Prostate gland (tissue), 2 donors: ENCODE measurements around the gene SGSM2. TPM values are rescaled to one million over a fixed set of nuclear protein-coding genes. Genes with fewer than 3 reads are reported as not detected.

Experiments used
- DNase-seq: peaks from one replicate; pipeline ENCODE4 v3.0.0-alpha.2; 2019; ENCODE audit warnings: low spot score
- H3K27ac ChIP-seq, 2 donors: fragments of 200-600 bp; sonication (generic); 2 replicates each; pipeline ENCODE4 v1.5.1; 2017 to 2019
- H3K27me3 ChIP-seq: fragments of 200-600 bp; sonication (generic); replicated peaks from 2 replicates; pipeline ENCODE4 v1.5.1; 2019; ENCODE audit not compliant: insufficient read depth
- H3K36me3 ChIP-seq, 2 donors: fragments of 200-600 bp; sonication (generic); 1 replicate in 1 of 2; 2 replicates in 1 of 2; pipeline versions ENCODE4 v1.5.1 to v1.8.1; 2017 to 2019
- H3K4me1 ChIP-seq: fragments of 200-600 bp; sonication (generic); replicated peaks from 2 replicates; pipeline ENCODE4 v1.5.1; 2019
- H3K4me3 ChIP-seq, 2 donors: fragments of 200-600 bp; sonication (generic); 2 replicates each; pipeline ENCODE4 v1.5.1; 2017 to 2019
- H3K9me3 ChIP-seq: fragments of 200-600 bp; sonication (generic); 2 replicates; pipeline ENCODE4 v1.5.1; 2017
- POLR2A ChIP-seq: fragments of 450-650 bp; IDR thresholded peaks from one replicate; pipeline ENCODE4 v1.6.1; 2016; ENCODE audit warnings: antibody characterized with exemption, mild to moderate bottlenecking
- POLR2AphosphoS5 ChIP-seq: sonication (generic); formaldehyde crosslinking; IDR thresholded peaks from one replicate; pipeline ENCODE4 v1.6.1; 2017; ENCODE audit warnings: antibody characterized with exemption
- WGBS: methylation state at CpG from one replicate; pipeline ENCODE4 v1.1.5; 2018; 5-methylcytosine and 5-hydroxymethylcytosine counted together
- intact Hi-C: fragments of 100-400 bp; cut with DNase I; formaldehyde crosslinking; loops from one replicate; pipeline ENCODE4 v1.14.2; 2022
- total RNA-seq, 2 donors: library from RNA; depleted of rRNA; stranded (reverse); fragments of >200 nt; gene quantifications; one replicate each; pipeline ENCODE4 v1.1.0, GENCODE V29; 2016
- TF ChIP-seq, protein P1 (sequence below), 4 experiments: fragments of 200-600 bp in 2 of 4; fragments of 450-650 bp in 2 of 4; sonication (generic) in 2 of 4; IDR thresholded peaks; 1 replicate in 3 of 4; 2 replicates in 1 of 4; pipeline ENCODE4 v1.5.1; 2016 to 2019; ENCODE audit warnings: antibody characterized with exemption in 4 of 4, mild to moderate bottlenecking in 2 of 4, moderate library complexity in 2 of 4

The SGSM2 gene
- total RNA-seq, 2 donors from 2014 or later, result 118 to 172 TPM

DNA sequence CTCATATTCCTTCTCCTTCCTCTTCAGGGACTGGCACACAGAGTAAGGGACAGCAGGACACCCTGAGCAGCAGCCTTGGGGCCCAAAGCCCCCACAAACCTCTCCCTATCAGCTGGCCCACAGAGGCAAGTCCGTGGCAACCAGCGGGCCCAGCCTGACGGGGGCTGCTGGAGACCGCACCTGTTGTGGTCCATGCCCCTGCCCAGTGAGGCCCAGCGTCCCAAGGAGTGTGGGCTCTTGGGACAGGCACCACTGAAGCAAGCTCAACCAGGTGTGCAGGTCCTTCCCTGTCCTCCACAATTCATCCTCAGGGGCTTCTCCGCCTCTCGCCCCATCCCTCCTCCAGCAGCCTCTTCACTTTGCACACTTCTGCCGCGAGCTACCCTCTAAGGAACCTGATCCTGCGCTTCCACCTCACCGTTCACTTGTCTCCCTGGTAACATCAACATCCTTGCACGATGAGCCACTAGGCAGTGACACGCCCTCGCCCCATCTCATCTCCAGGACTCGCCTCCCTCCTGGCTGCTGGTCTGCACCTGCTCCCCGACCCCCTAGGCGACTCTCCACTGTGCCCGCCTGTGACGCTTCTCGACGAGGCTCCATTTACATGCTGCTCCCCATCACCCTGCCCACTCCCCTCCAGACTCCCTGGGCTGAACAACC lies 50.9 kb downstream of the SGSM2 start:
- TF ChIP-seq POLR2AphosphoS5, result no peak
- TF ChIP-seq POLR2A, result no peak
- TF ChIP-seq, protein P1, sequence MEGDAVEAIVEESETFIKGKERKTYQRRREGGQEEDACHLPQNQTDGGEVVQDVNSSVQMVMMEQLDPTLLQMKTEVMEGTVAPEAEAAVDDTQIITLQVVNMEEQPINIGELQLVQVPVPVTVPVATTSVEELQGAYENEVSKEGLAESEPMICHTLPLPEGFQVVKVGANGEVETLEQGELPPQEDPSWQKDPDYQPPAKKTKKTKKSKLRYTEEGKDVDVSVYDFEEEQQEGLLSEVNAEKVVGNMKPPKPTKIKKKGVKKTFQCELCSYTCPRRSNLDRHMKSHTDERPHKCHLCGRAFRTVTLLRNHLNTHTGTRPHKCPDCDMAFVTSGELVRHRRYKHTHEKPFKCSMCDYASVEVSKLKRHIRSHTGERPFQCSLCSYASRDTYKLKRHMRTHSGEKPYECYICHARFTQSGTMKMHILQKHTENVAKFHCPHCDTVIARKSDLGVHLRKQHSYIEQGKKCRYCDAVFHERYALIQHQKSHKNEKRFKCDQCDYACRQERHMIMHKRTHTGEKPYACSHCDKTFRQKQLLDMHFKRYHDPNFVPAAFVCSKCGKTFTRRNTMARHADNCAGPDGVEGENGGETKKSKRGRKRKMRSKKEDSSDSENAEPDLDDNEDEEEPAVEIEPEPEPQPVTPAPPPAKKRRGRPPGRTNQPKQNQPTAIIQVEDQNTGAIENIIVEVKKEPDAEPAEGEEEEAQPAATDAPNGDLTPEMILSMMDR (IDR thresholded peaks at IDR 0.05), result no peak
- intact Hi-C loops, result no loop called here
- 87% methylated on average over 21 of the region's 21 CpGs for WGBS
- H3K27ac ChIP-seq, result no peak overlapping the region
- H3K36me3 ChIP-seq, result peaks cover 10 to 12% of the 10 kb centered on the region in 2 donors
- H3K4me3 ChIP-seq, result no peak overlapping the region
- peaks cover 20% of the 10 kb centered on the region for H3K4me1 ChIP-seq
- H3K27me3 ChIP-seq, result no peaks in the 10 kb centered on the region
- no peak for DNase-seq
- H3K9me3 ChIP-seq, result no peaks in the 10 kb centered on the region

DNA sequence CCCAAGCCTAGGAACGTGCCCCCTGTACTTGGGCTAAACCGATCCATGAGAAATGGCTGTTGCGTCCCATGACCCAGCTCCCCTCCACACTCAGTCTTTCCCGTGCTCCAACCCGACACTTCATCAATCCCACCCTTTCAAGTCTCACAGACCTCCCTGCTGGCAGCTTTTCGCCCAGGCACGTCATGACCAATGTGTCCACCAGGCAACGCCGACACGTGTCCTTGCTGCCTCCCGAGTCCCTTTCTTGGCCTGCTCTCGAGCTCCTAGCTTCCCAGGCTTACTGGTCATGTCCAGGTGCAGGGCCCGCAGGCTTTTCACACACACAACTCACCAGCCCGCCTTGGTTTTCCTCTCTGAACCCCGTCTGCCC lies 51.4 kb downstream of the SGSM2 start:
- intact Hi-C loops, result no loop called here
- Histone ChIP-seq H3K27me3 (no peaks in the 10 kb centered on the region), H3K4me1 (peaks cover 15% of the 10 kb centered on the region), H3K9me3 (no peaks in the 10 kb centered on the region), H3K27ac (no peak overlapping the region), H3K36me3 (peaks cover 10 to 12% of the 10 kb centered on the region in 2 donors), H3K4me3 (no peak overlapping the region)
- 84% methylated on average over 15 of the region's 15 CpGs for WGBS
- no peak for DNase-seq
- TF ChIP-seq POLR2A (no peak), POLR2AphosphoS5 (no peak)
- TF ChIP-seq, protein P1 (IDR thresholded peaks at IDR 0.05), result no peak

DNA sequence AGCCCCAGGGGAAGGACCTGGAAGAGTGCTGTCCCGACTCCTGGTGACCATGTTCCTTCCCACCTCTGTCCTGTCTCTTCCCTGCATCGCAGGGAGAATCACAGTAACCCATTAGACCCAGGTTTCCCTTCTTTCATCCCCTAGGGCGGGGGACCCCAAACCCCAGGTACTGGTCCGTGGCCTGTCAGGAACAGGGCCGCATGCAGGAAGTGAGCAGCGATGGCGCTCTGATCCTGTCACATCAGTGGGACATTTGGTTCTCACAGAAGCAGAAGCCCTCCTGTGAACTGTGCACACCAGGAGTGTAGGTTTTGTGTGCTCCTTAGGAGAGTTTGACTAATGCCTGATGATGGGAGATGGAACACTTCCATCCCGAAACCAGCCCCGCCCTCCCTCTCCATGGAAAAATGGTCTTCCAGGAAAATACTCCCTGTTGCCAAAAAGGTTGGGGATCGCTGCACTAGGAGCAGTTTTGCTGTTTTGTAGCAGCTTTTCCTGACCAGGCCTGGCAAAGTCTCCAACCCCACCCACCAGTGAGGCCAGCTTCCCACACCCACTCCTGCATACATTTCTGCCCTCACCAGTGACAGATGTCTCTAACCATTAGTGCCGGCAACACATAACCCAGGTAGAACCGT lies 53.0 kb downstream of the SGSM2 start:
- TF ChIP-seq, protein P1 (IDR thresholded peaks at IDR 0.05), result no peak
- TF ChIP-seq POLR2AphosphoS5 (no peak), POLR2A (no peak)
- H3K27me3 ChIP-seq, result no peaks in the 10 kb centered on the region
- no peak overlapping the region for H3K4me3 ChIP-seq
- DNase-seq, result no peak
- H3K27ac ChIP-seq, result no peak overlapping the region
- H3K9me3 ChIP-seq, result no peaks in the 10 kb centered on the region
- H3K36me3 ChIP-seq, result peaks cover 10 to 12% of the 10 kb centered on the region in 2 donors
- intact Hi-C loops, result loop anchor here (10.0 kb wide), 1 partner anchor 336 kb away; the partner anchor contains the start of gene HIC1
- 76% methylated on average over 12 of the region's 12 CpGs for WGBS
- H3K4me1 ChIP-seq, result peaks cover 23% of the 10 kb centered on the region

DNA sequence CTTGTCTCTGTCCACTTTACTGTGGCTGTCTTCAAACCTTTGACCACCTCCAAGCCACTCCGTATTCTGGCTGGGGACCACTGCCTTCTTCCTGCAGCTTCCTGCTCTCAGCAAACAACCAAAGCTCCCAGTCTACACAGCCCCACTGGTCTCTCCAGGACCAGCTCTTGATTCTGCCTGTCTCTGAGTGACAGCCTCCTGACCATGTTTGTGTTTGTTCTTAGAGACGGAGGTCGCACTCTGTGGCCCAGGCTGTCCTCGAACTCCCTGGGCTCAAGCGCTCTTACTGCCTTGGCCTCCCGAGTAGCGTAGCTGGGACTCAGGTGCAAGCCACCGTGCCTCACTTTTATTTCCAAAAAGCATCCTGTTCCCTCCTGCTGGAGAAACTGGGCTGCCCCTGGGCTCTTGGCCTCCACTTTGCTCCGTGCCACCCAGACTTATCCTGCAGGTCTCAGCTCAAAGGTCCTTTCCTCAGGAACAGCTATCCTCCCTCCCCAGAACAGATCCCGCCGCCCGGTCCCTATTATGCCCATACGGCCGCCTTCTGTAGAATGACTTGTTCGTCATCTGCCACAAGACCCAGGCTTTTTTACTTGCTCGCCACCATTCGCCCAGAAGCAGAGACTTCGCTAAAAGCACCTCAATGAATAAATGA lies 54.4 kb downstream of the SGSM2 start:
- intact Hi-C loops, result loop anchor here (10.0 kb wide), 1 partner anchor 337 kb away; the partner anchor contains the start of gene HIC1
- peak overlapping the region; percentile 97 to 99 for H3K27ac ChIP-seq
- H3K9me3 ChIP-seq, result no peaks in the 10 kb centered on the region
- TF ChIP-seq, protein P1 (IDR thresholded peaks at IDR 0.05), result no peak
- TF ChIP-seq POLR2A (no peak), POLR2AphosphoS5 (no peak)
- H3K36me3 ChIP-seq, result peaks cover 9 to 11% of the 10 kb centered on the region in 2 donors
- peaks cover 36% of the 10 kb centered on the region for H3K4me1 ChIP-seq
- H3K27me3 ChIP-seq, result no peaks in the 10 kb centered on the region
- 74% methylated on average over 18 of the region's 18 CpGs for WGBS
- H3K4me3 ChIP-seq, result peak overlapping the region in 1 of 2 donors; percentile 83
- DNase-seq, result no peak
